Mesothelial cell of epicardium (in vitro differentiated cells): Measurements from ENCODE around the gene SETD6. TPM values are rescaled to one million over a fixed set of nuclear protein-coding genes. Genes with fewer than 3 reads are reported as not detected.

Experiments used
- DNase-seq, 2 experiments: peaks; one replicate each; pipeline ENCODE4 v3.0.0; 2021; ENCODE audit warnings: low spot score in 2 of 2; ENCODE audit not compliant: unreplicated experiment in 2 of 2
- H3K27ac Mint-ChIP-seq: 2 replicates; pipeline ENCODE4 v1.8.0; 2021; ENCODE audit warnings: mixed read lengths
- H3K27me3 Mint-ChIP-seq: 2 replicates; pipeline ENCODE4 v1.8.0; 2021; ENCODE audit warnings: low read depth, mixed read lengths
- H3K36me3 Mint-ChIP-seq: 2 replicates; pipeline ENCODE4 v1.8.0; 2021; ENCODE audit warnings: mixed read lengths
- H3K4me1 Mint-ChIP-seq: 2 replicates; pipeline ENCODE4 v1.8.0; 2021; ENCODE audit warnings: mixed read lengths
- H3K4me3 Mint-ChIP-seq: 2 replicates; pipeline ENCODE4 v1.8.0; 2021; ENCODE audit warnings: mild to moderate bottlenecking, moderate library complexity, mixed read lengths
- H3K9me3 Mint-ChIP-seq: 2 replicates; pipeline ENCODE4 v1.8.0; 2021; ENCODE audit warnings: mixed read lengths
- total RNA-seq: library from RNA; stranded (reverse); gene quantifications from 3 replicates; pipeline ENCODE4 v1.2.1, GENCODE V29; 2021
- TF ChIP-seq, protein P1 (sequence below): fragments of 200-600 bp; sonication (generic); IDR thresholded peaks from one replicate; pipeline ENCODE4 v1.5.0; 2021; ENCODE audit warnings: antibody characterized with exemption; ENCODE audit not compliant: unreplicated experiment

The SETD6 gene
- total RNA-seq, 1 donor from 2014 or later: 28.9 TPM

DNA sequence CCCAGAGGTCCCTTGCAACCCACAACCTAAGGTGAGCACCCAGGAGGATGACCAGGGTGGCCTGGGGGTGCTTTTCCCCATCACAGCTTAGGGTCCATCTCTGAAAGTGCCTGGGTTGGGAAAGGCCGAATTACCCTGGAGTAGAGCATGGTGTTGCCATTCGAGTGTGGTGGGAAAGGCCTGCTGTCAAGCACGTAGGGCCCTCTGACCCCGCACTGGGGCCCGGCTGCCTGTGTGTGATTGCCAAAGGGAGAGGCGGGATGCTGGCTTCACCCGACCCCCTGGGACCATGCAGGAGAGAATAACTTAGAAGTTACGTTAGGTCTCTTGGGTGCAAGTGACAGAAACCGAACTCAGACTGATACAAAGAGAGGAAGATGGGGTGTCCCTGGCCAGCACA lies 43.1 kb upstream of the SETD6 start:
- no peak for DNase-seq
- H3K4me3 Mint-ChIP-seq: no peak overlapping the region
- no peaks in the 10 kb centered on the region for H3K36me3 Mint-ChIP-seq
- peaks cover 64% of the 10 kb centered on the region for H3K27me3 Mint-ChIP-seq
- no peaks in the 10 kb centered on the region for H3K4me1 Mint-ChIP-seq
- no peaks in the 10 kb centered on the region for H3K9me3 Mint-ChIP-seq
- H3K27ac Mint-ChIP-seq: no peak overlapping the region
- TF ChIP-seq, protein P1, sequence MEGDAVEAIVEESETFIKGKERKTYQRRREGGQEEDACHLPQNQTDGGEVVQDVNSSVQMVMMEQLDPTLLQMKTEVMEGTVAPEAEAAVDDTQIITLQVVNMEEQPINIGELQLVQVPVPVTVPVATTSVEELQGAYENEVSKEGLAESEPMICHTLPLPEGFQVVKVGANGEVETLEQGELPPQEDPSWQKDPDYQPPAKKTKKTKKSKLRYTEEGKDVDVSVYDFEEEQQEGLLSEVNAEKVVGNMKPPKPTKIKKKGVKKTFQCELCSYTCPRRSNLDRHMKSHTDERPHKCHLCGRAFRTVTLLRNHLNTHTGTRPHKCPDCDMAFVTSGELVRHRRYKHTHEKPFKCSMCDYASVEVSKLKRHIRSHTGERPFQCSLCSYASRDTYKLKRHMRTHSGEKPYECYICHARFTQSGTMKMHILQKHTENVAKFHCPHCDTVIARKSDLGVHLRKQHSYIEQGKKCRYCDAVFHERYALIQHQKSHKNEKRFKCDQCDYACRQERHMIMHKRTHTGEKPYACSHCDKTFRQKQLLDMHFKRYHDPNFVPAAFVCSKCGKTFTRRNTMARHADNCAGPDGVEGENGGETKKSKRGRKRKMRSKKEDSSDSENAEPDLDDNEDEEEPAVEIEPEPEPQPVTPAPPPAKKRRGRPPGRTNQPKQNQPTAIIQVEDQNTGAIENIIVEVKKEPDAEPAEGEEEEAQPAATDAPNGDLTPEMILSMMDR: no peak

DNA sequence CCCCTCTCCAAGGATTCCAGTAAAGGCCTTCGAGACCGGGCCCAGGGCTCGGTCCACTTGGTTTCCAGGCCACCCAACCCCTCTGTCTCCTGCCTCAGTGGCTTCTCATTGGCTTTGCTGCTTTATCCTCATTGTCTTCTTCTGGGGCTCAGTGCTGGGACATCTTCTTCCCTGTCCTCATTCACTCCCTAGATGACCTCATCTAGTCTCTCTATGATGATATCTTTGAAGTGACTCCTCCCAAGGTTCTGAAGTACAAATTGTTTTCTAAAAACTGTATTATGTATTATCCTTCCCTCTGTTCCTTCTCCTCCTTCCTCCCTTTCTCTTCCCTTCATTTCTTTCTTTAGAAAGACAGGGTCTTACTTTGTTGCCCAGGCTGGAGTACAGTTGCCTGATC lies 42.5 kb upstream of the SETD6 start:
- Mint-ChIP-seq H3K36me3 (no peaks in the 10 kb centered on the region), H3K9me3 (no peaks in the 10 kb centered on the region), H3K4me1 (no peaks in the 10 kb centered on the region), H3K27ac (no peak overlapping the region), H3K4me3 (no peak overlapping the region), H3K27me3 (peaks cover 62% of the 10 kb centered on the region)
- DNase-seq: no peak
- TF ChIP-seq, protein P1: no peak

DNA sequence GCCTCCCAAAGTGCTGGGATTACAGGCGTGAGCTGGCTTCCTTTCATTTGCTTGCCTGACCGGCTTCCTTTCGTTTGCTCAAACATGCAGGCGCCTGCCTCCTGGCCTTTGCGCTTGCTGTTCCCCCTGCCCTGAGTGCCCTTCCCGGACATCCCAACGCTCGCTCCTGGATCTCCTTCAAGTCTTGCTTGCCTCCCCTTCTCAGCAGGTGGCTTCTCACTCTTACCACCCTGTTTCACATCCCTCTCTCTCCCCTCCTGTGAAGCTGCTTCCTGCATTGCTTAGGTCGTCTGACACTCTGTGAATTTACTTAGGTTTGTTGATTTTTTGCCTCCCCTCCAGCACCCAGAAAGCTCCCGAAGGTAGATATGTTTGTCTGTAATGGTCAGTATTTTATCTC lies 41.0 kb upstream of the SETD6 start:
- Mint-ChIP-seq H3K36me3 (no peaks in the 10 kb centered on the region), H3K4me3 (no peak overlapping the region), H3K9me3 (no peaks in the 10 kb centered on the region), H3K27ac (no peak overlapping the region), H3K4me1 (no peaks in the 10 kb centered on the region), H3K27me3 (peaks cover 52% of the 10 kb centered on the region)
- TF ChIP-seq, protein P1: no peak
- DNase-seq: no peak

DNA sequence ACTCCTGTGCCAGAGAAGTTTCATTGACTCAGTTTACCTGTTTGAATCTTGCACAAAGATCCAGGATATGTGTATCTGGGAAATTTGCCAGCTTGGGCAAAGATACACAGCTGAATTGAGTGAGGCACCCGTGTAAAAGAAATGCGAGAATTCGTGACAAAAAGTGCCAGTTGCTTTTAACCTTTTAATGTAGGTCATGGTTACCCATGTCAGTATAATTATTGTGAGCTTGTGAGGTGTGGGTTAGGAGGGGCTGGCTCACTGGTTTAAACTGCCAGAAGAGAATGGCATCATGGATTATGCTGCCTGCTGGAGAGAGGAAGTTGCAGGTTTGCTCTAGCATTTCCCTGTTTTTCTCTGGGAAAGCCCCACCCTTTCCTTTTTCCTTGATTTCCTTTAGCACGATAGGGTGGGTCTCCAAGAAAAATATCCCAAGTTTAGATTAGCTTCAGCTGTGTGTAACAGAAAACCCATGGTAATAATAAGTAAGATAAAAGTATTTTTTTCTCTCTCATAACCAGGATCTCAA lies 40.2 kb upstream of the SETD6 start:
- no peaks in the 10 kb centered on the region for H3K9me3 Mint-ChIP-seq
- DNase-seq: no peak
- TF ChIP-seq, protein P1: no peak
- no peaks in the 10 kb centered on the region for H3K36me3 Mint-ChIP-seq
- H3K27me3 Mint-ChIP-seq: peaks cover 49% of the 10 kb centered on the region
- H3K4me1 Mint-ChIP-seq: no peaks in the 10 kb centered on the region
- H3K27ac Mint-ChIP-seq: no peak overlapping the region
- no peak overlapping the region for H3K4me3 Mint-ChIP-seq

DNA sequence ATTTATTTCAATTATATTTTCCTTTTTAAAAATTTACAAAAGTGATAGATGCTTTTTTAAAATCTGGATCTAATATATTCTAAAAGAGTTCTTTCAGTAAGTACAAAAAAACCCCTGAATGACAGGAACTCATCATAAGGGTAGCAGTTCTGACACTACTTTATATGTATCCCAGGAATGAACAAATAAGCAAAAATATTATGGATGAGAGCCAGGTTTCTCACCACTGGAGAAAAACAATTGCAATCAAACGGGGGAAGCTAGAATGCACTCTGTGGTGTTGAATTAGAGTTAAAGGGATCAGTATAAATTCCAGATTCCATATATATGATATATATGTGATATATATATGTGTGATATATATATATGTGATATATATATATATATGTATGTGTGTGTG lies 38.5 kb upstream of the SETD6 start:
- H3K4me3 Mint-ChIP-seq: no peak overlapping the region
- H3K27me3 Mint-ChIP-seq: peaks cover 49% of the 10 kb centered on the region
- no peaks in the 10 kb centered on the region for H3K9me3 Mint-ChIP-seq
- DNase-seq: no peak
- TF ChIP-seq, protein P1: no peak
- H3K27ac Mint-ChIP-seq: no peak overlapping the region
- H3K4me1 Mint-ChIP-seq: no peaks in the 10 kb centered on the region
- H3K36me3 Mint-ChIP-seq: no peaks in the 10 kb centered on the region

DNA sequence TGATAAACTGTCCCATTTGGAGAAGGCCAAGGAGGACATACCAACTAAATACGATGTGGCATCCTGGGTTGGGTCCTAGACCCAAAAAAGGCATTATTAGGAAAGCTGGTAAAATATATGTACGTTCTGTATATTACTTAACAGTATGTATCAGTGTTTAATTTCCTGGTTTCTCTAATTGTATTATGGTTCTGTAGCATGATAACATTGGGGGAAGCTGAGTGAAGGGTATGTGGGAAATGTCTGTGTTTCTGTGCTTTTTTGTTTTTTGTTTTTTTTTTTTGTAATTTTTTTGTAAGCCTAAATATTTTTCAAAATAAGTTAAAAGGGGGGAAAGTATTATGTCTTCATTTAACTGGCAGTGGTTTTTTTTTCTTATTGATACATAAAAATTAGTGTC lies 36.9 kb upstream of the SETD6 start:
- H3K4me3 Mint-ChIP-seq: no peak overlapping the region
- no peaks in the 10 kb centered on the region for H3K36me3 Mint-ChIP-seq
- no peak overlapping the region for H3K27ac Mint-ChIP-seq
- H3K4me1 Mint-ChIP-seq: no peaks in the 10 kb centered on the region
- TF ChIP-seq, protein P1: no peak
- no peak for DNase-seq
- peaks cover 40% of the 10 kb centered on the region for H3K27me3 Mint-ChIP-seq
- H3K9me3 Mint-ChIP-seq: no peaks in the 10 kb centered on the region
